Activated naive CD4-positive, alpha-beta T cell treated with anti-CD3 and anti-CD28 coated beads, Interleukin-2, amount 50 U/mL, for 24 hours (primary cell): ENCODE measurements around the gene PLEKHO2.

Source experiments
- H3K27ac Mint-ChIP-seq: one replicate; pipeline ENCODE4 v1.8.0; 2021; ENCODE audit warnings: mild to moderate bottlenecking, mixed read lengths
- H3K27me3 Mint-ChIP-seq: one replicate; pipeline ENCODE4 v1.8.0; 2021; ENCODE audit warnings: mixed read lengths
- H3K36me3 Mint-ChIP-seq: one replicate; pipeline ENCODE4 v1.8.0; 2021; ENCODE audit warnings: mixed read lengths
- H3K4me1 Mint-ChIP-seq: one replicate; pipeline ENCODE4 v1.8.0; 2021; ENCODE audit warnings: mixed read lengths
- H3K4me3 Mint-ChIP-seq: one replicate; pipeline ENCODE4 v1.8.0; 2021; ENCODE audit warnings: mild to moderate bottlenecking, mixed read lengths
- H3K9me3 Mint-ChIP-seq: one replicate; pipeline ENCODE4 v1.8.0; 2021; ENCODE audit warnings: mixed read lengths

PLEKHO2 gene

GRCh38 chr15:64861331-64861730, 19.6 kb downstream of the PLEKHO2 start:
- Mint-ChIP-seq H3K27me3 (no peaks in the 10 kb centered on the region), H3K4me1 (peaks cover 22% of the 10 kb centered on the region), H3K36me3 (peaks cover 5% of the 10 kb centered on the region), H3K27ac (no peak overlapping the region), H3K9me3 (no peaks in the 10 kb centered on the region), H3K4me3 (no peak overlapping the region)

- Mint-ChIP-seq H3K27ac (peak overlapping the region; percentile 82), H3K4me3 (no peak overlapping the region), H3K27me3 (no peaks in the 10 kb centered on the region), H3K4me1 (peaks cover 18% of the 10 kb centered on the region), H3K9me3 (no peaks in the 10 kb centered on the region), H3K36me3 (peaks cover 5% of the 10 kb centered on the region)
These were observed 20.2 kb downstream of the PLEKHO2 start for GRCh38 chr15:64861960-64862359.

GRCh38 chr15:64862408-64862807, 20.7 kb downstream of the PLEKHO2 start:
- Mint-ChIP-seq H3K4me1 (peaks cover 13% of the 10 kb centered on the region), H3K9me3 (no peaks in the 10 kb centered on the region), H3K4me3 (no peak overlapping the region), H3K27ac (no peak overlapping the region), H3K36me3 (peaks cover 5% of the 10 kb centered on the region), H3K27me3 (no peaks in the 10 kb centered on the region)

DNA sequence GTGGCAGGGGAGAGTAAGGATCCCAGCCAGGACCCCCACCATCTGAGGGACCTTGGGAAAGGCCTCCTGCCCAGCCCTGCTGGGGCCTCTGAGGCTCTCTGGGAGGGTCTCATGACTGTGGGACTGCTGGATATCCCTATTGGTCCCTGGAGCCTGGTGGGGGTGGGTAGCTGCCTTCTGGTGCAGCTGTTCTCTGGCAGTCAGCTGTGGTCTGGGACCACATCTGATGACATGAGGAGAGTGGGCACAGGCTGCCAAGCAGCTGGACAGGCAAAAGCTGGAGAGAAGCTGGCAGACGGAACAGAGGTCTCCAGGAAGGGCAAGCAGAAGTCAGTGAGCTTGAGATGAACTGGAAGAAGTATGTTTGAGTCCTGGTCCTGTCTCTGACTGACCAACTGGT, 22.4 kb downstream of the PLEKHO2 start:
- H3K9me3 Mint-ChIP-seq = no peaks in the 10 kb centered on the region
- no peak overlapping the region for H3K27ac Mint-ChIP-seq
- no peak overlapping the region for H3K4me3 Mint-ChIP-seq
- no peaks in the 10 kb centered on the region for H3K4me1 Mint-ChIP-seq
- no peaks in the 10 kb centered on the region for H3K27me3 Mint-ChIP-seq
- H3K36me3 Mint-ChIP-seq = peaks cover 5% of the 10 kb centered on the region

- Mint-ChIP-seq H3K36me3 (peaks cover 6% of the 10 kb centered on the region), H3K27me3 (no peaks in the 10 kb centered on the region), H3K4me1 (peaks cover 6% of the 10 kb centered on the region), H3K4me3 (no peak overlapping the region), H3K27ac (no peak overlapping the region), H3K9me3 (no peaks in the 10 kb centered on the region)
These were observed 23.6 kb downstream of the PLEKHO2 start for GRCh38 chr15:64865126-64865997.

GRCh38 chr15:64865998-64866520, 24.3 kb downstream of the PLEKHO2 start:
- no peaks in the 10 kb centered on the region for H3K27me3 Mint-ChIP-seq
- no peaks in the 10 kb centered on the region for H3K9me3 Mint-ChIP-seq
- peaks cover 6% of the 10 kb centered on the region for H3K4me1 Mint-ChIP-seq
- H3K4me3 Mint-ChIP-seq = no peak overlapping the region
- no peak overlapping the region for H3K27ac Mint-ChIP-seq
- peaks cover 6% of the 10 kb centered on the region for H3K36me3 Mint-ChIP-seq

DNA sequence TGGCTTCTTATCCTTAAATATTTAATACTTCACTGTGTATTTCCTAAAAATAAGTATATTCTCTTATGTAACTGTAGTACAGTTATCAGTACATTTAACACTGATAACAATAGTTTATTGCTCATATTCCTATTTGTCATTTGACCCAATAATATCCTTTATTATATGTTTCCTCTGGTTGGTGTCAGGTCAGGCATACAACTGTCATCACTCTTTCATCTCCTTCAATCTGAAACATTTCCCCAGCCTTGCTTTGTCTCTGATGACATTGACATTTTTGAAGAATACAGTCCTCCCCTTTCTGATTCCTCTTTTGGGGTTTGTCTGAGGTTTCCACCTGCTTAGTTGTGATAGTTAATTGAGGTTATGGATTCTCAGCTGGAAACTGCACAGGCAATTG, 27.8 kb downstream of the PLEKHO2 start:
- H3K4me1 Mint-ChIP-seq = peaks cover 9% of the 10 kb centered on the region
- no peaks in the 10 kb centered on the region for H3K9me3 Mint-ChIP-seq
- H3K27me3 Mint-ChIP-seq = no peaks in the 10 kb centered on the region
- peaks cover 2% of the 10 kb centered on the region for H3K36me3 Mint-ChIP-seq
- H3K27ac Mint-ChIP-seq = peak overlapping the region; percentile 52
- no peak overlapping the region for H3K4me3 Mint-ChIP-seq

- Mint-ChIP-seq H3K27me3 (no peaks in the 10 kb centered on the region), H3K4me3 (no peak overlapping the region), H3K36me3 (peaks cover 1% of the 10 kb centered on the region), H3K9me3 (no peaks in the 10 kb centered on the region), H3K4me1 (peaks cover 12% of the 10 kb centered on the region), H3K27ac (peak overlapping the region; percentile 62)
These were observed 28.6 kb downstream of the PLEKHO2 start for GRCh38 chr15:64870353-64870752.

GRCh38 chr15:64875641-64876223, 34.0 kb downstream of the PLEKHO2 start:
- Mint-ChIP-seq H3K9me3 (no peaks in the 10 kb centered on the region), H3K4me3 (no peak overlapping the region), H3K4me1 (peaks cover 6% of the 10 kb centered on the region), H3K27ac (no peak overlapping the region), H3K36me3 (no peaks in the 10 kb centered on the region), H3K27me3 (no peaks in the 10 kb centered on the region)

DNA sequence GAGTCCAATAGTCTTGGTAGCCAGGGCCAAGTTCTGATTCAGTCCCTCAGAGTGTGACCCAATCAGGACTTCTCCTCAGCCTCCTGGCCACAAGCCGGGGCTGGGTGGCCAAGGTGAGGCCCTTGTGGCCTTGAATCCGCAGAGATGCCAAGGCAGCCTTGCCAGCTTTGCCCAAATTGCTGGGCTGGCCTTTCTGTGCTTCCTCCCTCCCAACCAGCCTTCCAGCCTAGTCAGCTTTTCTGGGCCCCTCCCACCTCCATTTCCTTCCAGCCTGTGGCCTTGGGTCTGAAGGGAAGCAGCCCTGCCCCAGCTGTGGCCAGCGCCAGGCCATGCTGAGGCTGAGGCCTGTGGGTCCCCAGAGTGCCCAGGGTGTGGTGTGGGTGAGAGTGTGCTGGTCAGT, 35.7 kb downstream of the PLEKHO2 start:
- Mint-ChIP-seq H3K27ac (no peak overlapping the region), H3K36me3 (no peaks in the 10 kb centered on the region), H3K4me3 (no peak overlapping the region), H3K9me3 (no peaks in the 10 kb centered on the region), H3K27me3 (no peaks in the 10 kb centered on the region), H3K4me1 (peaks cover 13% of the 10 kb centered on the region)

- H3K9me3 Mint-ChIP-seq = no peaks in the 10 kb centered on the region
- no peak overlapping the region for H3K27ac Mint-ChIP-seq
- peaks cover 21% of the 10 kb centered on the region for H3K4me1 Mint-ChIP-seq
These were observed 37.0 kb downstream of the PLEKHO2 start for GRCh38 chr15:64878705-64879104.

GRCh38 chr15:64883100-64883581, 41.4 kb downstream of the PLEKHO2 start:
- no peaks in the 10 kb centered on the region for H3K9me3 Mint-ChIP-seq
- peak overlapping the region; percentile 42 for H3K27ac Mint-ChIP-seq
- H3K27me3 Mint-ChIP-seq = no peaks in the 10 kb centered on the region
- H3K4me3 Mint-ChIP-seq = peak overlapping the region; percentile 72
- peaks cover 31% of the 10 kb centered on the region for H3K4me1 Mint-ChIP-seq
- H3K36me3 Mint-ChIP-seq = no peaks in the 10 kb centered on the region

More at GRCh38 chr15:64878705-64879104, 37.0 kb downstream of the PLEKHO2 start:
- no peaks in the 10 kb centered on the region for H3K27me3 Mint-ChIP-seq
- no peak overlapping the region for H3K4me3 Mint-ChIP-seq
- H3K36me3 Mint-ChIP-seq = no peaks in the 10 kb centered on the region

DNA sequence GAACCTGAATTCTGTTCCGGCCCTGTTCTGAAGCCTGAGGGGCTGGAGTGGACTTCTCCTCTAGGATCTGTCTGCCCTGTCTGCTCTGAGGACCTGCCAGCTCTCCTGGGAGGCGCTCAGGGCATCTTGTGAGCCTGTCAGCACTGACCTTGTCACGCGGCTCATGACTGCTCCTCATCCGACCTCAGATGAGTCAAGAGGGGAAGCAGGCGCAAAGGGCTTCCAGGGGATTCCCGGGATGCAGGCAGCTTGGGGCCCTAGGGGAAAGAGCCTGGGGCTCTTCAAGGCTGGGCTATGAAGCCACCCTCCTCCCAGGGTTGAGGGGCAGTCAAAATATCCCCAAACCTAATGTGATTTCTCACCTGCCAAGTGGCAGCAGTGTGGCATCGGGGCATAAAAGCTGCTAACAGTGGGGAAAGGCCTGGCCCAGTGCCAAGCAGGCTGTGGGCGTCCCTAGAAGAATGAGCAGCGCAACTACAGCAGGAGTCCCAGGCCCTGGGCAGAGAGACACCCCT, 42.3 kb downstream of the PLEKHO2 start:
- H3K4me3 Mint-ChIP-seq = peak overlapping the region; percentile 72

GRCh38 chr15:64884679-64885078, 43.0 kb downstream of the PLEKHO2 start:
- no peaks in the 10 kb centered on the region for H3K36me3 Mint-ChIP-seq
- H3K4me3 Mint-ChIP-seq = no peak overlapping the region
- no peaks in the 10 kb centered on the region for H3K27me3 Mint-ChIP-seq
- no peak overlapping the region for H3K27ac Mint-ChIP-seq
- no peaks in the 10 kb centered on the region for H3K9me3 Mint-ChIP-seq
- H3K4me1 Mint-ChIP-seq = peaks cover 31% of the 10 kb centered on the region

More for the DNA sequence above, 42.3 kb downstream of the PLEKHO2 start:
- Mint-ChIP-seq H3K27me3 (no peaks in the 10 kb centered on the region), H3K4me1 (peaks cover 31% of the 10 kb centered on the region), H3K27ac (peak overlapping the region; percentile 42), H3K9me3 (no peaks in the 10 kb centered on the region), H3K36me3 (no peaks in the 10 kb centered on the region)

- Mint-ChIP-seq H3K27ac (no peak overlapping the region), H3K4me3 (no peak overlapping the region), H3K9me3 (no peaks in the 10 kb centered on the region), H3K27me3 (no peaks in the 10 kb centered on the region), H3K36me3 (no peaks in the 10 kb centered on the region), H3K4me1 (peaks cover 43% of the 10 kb centered on the region)
These were observed 46.6 kb downstream of the PLEKHO2 start for GRCh38 chr15:64888336-64888735.

DNA sequence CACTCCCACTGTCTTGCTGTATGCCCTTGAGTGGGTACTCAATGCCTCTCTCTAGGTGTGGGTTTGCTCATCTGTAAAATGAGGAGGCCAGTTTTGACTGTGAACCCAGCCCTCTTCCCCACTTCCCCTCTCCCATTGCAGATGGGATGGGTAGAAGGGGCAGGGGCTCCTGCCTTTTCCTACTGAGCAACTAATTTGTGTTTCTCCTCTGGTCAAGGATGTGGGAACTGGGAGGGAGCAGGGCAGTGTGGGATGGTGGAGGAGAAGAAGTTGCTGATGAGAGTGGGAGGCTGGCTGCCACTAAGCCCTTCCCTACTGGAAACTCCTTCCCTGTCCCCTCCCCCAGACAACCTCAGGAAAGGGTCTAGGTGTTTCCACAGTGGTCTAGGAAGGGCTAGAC, 49.8 kb downstream of the PLEKHO2 start:
- Mint-ChIP-seq H3K27ac (peak overlapping the region; percentile 97), H3K9me3 (no peaks in the 10 kb centered on the region), H3K4me3 (peak overlapping the region; percentile 7), H3K27me3 (no peaks in the 10 kb centered on the region), H3K36me3 (no peaks in the 10 kb centered on the region), H3K4me1 (peaks cover 54% of the 10 kb centered on the region)
